Measurements from ENCODE around the gene TERB2.
"Not testable (repeated sequence)": the region's sequence is repeated elsewhere in the genome, so short reads cannot be mapped to it uniquely, and the experiment has no call there.

The TERB2 gene

DNA sequence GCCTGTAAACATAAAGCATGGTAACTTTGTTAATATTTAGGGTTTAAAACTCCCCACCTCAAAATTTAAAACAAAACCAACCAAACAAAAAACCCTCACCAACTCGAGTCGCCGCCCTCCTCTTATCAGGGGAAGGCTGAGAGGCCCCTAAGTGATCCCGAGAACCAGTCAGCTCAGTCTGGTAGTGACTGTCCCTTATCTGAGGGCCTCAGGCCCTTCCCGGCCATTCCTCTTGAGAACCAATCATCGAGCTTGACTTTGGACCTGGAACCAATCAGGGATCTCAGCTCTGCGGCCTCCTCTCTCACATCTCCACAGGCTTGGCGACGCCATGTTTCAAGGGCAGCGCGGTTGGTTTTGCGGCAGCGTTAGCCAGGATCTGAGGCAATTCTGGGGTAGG lies at the start of gene TERB2:
TSS of gene TERB2 (plus strand) at position 300 of the 400 bp plus-strand sequence. CDS start at position 332, 32 bp downstream.
- DNase-seq (ENCODE audit: low read depth) = no peak
- H3K4me3 ChIP-seq (replicated peaks; ENCODE audit: low read depth, low read length) = no peak within 1 kb of the TSS
- TF ChIP-seq CTCF (IDR thresholded peaks at IDR 0.05; ENCODE audit: low read length, missing control alignments) = no peak

GRCh38 chr15:44909423-44909822 lies 47.1 kb upstream of the TERB2 start:
- no peak for TF ChIP-seq CTCF (IDR thresholded peaks at IDR 0.05; ENCODE audit: low read length, missing control alignments)
- no peak for DNase-seq (ENCODE audit: low read depth)
- no peak overlapping the region for H3K4me3 ChIP-seq (replicated peaks; ENCODE audit: low read depth, low read length)

DNA sequence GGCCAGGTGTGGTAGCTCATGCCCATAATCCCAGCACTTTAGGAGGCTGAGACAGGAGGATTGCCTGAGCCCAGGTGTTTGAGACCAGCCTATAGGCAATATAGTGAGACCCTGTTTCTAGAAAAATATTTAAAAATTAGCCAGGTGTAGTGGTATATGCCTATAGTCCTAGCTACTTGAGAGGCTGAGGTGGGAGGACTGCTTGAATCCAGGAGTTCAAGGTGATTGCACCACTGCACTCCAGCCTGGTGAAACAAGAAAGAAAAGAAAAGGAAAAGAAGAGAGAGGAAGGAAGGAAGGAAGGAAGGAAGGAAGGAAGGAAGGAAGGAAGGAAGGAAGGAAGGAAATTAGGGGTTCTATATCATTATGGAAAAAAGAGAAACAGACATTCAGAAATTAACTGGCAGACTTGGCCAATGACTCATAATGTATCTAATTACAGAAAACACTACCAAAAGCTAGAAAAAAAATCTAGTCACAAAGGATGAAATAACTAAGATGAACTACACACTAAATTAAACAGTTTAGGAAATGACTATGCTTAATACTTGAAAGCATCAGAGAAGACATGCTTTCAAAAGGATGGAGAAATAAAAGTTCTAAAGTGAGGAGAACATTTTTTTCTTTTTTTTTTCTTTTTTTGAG lies 45.4 kb upstream of the TERB2 start:
- H3K4me3 ChIP-seq (replicated peaks; ENCODE audit: low read depth, low read length) = no peak overlapping the region
- no peak for TF ChIP-seq CTCF (IDR thresholded peaks at IDR 0.05; ENCODE audit: low read length, missing control alignments)
- no peak for DNase-seq (ENCODE audit: low read depth)

DNA sequence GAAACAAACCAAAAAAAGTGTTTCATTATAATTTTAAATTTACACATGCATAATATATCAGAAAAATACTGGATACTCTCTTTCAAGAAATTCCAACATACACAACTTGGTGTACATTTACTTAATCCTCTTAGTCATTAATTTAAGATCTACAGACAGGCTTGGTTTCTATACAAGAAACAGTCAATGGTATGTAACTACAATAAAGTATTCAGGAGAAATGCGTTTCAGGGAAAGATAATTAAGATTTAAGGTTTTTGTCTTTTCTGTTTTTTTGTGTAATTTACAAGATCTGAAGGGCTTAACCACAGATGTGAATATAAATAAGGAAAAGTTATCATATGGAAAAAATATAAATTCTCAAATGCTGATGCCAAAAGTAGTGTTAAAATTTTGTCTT lies 44.3 kb upstream of the TERB2 start:
- H3K4me3 ChIP-seq (replicated peaks; ENCODE audit: low read depth, low read length) = not testable (repeated sequence)

GRCh38 chr15:44912974-44913448 lies 43.5 kb upstream of the TERB2 start:
- peak; percentile 13 for DNase-seq (ENCODE audit: low read depth)
- not testable (repeated sequence) for H3K4me3 ChIP-seq (replicated peaks; ENCODE audit: low read depth, low read length)

More for the DNA sequence above, 44.3 kb upstream of the TERB2 start:
- DNase-seq (ENCODE audit: low read depth) = not testable (repeated sequence)

DNA sequence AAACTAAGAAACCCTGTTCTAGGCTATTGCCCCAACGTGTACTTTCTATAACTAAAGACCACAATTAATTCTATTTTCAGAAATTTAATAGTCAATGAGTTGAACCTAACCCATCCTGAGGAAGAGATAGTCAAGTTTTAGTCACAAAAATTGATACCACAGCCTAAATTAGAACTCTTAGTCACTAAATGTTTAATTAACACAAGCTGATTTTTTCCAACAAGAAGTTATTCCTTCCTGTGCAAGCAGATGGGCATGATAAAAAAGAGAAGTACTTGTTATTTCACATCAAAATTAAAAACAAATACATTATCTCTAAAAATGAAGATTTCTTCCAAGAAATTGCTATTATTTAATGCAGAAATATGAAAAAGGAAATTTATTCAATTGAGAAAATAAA lies 38.4 kb upstream of the TERB2 start:
- no peak for TF ChIP-seq CTCF (IDR thresholded peaks at IDR 0.05; ENCODE audit: low read length, missing control alignments)
- H3K4me3 ChIP-seq (replicated peaks; ENCODE audit: low read depth, low read length) = no peak overlapping the region
- no peak for DNase-seq (ENCODE audit: low read depth)

GRCh38 chr15:44928658-44929057 lies 27.8 kb upstream of the TERB2 start:
- H3K4me3 ChIP-seq (replicated peaks; ENCODE audit: low read depth, low read length); DNase-seq (ENCODE audit: low read depth): not testable (repeated sequence)

GRCh38 chr15:44930283-44930682 lies 26.2 kb upstream of the TERB2 start:
- DNase-seq (ENCODE audit: low read depth); H3K4me3 ChIP-seq (replicated peaks; ENCODE audit: low read depth, low read length): not testable (repeated sequence)

DNA sequence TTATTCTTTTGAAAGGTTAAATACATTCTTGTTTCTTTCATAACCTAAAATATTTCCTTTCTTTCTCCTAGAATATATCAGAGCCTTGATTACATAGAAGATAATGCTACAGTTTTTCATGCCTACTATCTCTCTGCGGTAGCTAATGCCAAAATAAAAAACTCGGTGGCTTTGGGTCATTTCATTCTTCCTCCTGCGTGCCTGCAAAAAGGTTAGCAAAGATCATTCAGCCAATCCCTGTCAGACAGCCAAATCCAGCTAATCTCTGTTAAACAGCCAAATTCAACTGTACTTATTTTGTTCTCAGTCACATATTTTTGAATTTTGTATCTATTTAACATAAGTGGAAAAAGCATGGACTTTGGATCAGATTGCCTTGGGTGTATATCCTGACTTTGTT lies 1.8 kb downstream of the TERB2 start:
- H3K4me3 ChIP-seq (replicated peaks; ENCODE audit: low read depth, low read length); DNase-seq (ENCODE audit: low read depth): not testable (repeated sequence)

- H3K4me3 ChIP-seq (replicated peaks; ENCODE audit: low read depth, low read length) = no peak overlapping the region
- DNase-seq (ENCODE audit: low read depth) = no peak
- no peak for TF ChIP-seq CTCF (IDR thresholded peaks at IDR 0.05; ENCODE audit: low read length, missing control alignments)
Observed at GRCh38 chr15:44968475-44968874, 12.0 kb downstream of the TERB2 start.

Measured in fibroblast of pulmonary artery (primary cell).